ENCODE measurements around the gene BARX1.

DNA sequence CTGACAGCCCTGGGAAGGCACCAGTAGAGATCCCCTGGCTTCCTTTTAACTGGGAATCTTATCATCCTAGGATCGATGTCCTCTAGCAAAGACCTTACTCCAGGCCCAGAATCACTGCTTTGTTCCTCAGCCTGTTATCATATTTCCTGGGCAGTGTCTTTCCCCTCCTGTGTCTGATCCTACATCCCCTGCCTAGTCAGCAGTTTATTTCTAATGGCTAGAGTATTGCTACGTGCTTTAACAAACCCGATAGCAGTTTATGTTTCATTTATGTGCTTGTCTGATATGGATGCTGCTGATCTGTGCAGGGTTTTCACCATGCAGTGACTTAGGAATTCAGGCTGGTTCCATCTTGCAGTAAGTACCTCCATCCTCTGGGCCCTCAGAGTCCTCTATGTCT lies 20.9 kb upstream of the BARX1 start:
- no peak for TF ChIP-seq POLR2A (IDR thresholded peaks at IDR 0.05; ENCODE audit: low read depth, low read length)
- TF ChIP-seq POLR2AphosphoS5 (IDR thresholded peaks at IDR 0.05; ENCODE audit: low read depth, low read length): no peak
- TF ChIP-seq TAF1 (IDR thresholded peaks at IDR 0.05; ENCODE audit: borderline replicate concordance, low read depth, low read length): no peak
